Stomach (tissue), 4 donors: Measurements from ENCODE around the gene NRROS.

Experiments
- EP300 ChIP-seq: sonication (generic); formaldehyde crosslinking; IDR thresholded peaks from one replicate; pipeline ENCODE4 v1.6.1; 2017; ENCODE audit warnings: antibody characterized with exemption
- POLR2A ChIP-seq, 4 donors: fragments of 450-650 bp; IDR thresholded peaks; one replicate each; pipeline ENCODE4 v1.6.1; 2016; ENCODE audit warnings: antibody characterized with exemption in 4 of 4, control low read depth in 2 of 4, mild to moderate bottlenecking in 1 of 4, moderate library complexity in 1 of 4
- POLR2AphosphoS5 ChIP-seq, 3 donors: sonication (generic); formaldehyde crosslinking; IDR thresholded peaks; one replicate each; pipeline ENCODE4 v1.6.1; 2016; ENCODE audit warnings: antibody characterized with exemption in 3 of 3
- TF ChIP-seq, protein P1 (sequence below), 7 experiments: fragments of 450-650 bp in 4 of 7; fragments of 200-600 bp in 3 of 7; sonication (generic) in 3 of 7; IDR thresholded peaks; one replicate each; pipeline ENCODE4 v1.5.1; 2016 to 2019; ENCODE audit warnings: antibody characterized with exemption in 7 of 7, control low read depth in 2 of 7, mild to moderate bottlenecking in 1 of 7

DNA sequence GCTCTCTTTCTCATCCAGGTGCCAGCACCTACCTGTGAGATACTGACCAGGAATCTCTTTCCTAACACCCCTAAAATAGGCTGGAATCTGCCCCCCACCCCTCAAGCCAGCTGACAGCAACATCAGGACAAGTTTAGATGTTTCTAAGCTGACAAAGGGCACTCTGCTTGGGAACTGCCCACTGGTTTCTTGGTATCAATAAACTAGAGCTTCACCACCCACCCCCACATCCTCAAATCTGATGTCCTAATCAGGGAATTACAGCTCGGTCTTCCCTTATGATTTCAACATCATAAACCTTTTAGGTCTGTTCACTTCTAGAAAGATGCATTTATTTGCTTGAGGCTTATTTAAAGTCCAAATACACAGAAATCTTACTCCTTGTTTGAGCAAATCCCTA lies 37.9 kb downstream of the NRROS start:
- TF ChIP-seq EP300 (no peak), POLR2A (IDR thresholded peaks at IDR 0.05) (no peak), POLR2AphosphoS5 (IDR thresholded peaks at IDR 0.05) (no peak)
- TF ChIP-seq, protein P1, sequence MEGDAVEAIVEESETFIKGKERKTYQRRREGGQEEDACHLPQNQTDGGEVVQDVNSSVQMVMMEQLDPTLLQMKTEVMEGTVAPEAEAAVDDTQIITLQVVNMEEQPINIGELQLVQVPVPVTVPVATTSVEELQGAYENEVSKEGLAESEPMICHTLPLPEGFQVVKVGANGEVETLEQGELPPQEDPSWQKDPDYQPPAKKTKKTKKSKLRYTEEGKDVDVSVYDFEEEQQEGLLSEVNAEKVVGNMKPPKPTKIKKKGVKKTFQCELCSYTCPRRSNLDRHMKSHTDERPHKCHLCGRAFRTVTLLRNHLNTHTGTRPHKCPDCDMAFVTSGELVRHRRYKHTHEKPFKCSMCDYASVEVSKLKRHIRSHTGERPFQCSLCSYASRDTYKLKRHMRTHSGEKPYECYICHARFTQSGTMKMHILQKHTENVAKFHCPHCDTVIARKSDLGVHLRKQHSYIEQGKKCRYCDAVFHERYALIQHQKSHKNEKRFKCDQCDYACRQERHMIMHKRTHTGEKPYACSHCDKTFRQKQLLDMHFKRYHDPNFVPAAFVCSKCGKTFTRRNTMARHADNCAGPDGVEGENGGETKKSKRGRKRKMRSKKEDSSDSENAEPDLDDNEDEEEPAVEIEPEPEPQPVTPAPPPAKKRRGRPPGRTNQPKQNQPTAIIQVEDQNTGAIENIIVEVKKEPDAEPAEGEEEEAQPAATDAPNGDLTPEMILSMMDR (IDR thresholded peaks at IDR 0.05) = no peak
